Activated B cell treated with CpG ODN at 0.5 μM for 24 hours (primary cell): ENCODE results near the gene KRTAP10-8. TPM values are rescaled to one million over a fixed set of nuclear protein-coding genes. Genes with fewer than 3 reads are reported as not detected.

ENCODE experiments used
- ATAC-seq: fragments of 200-7000 bp; cut with Tn5 transposase; one replicate; pipeline ENCODE4 v1.10.0; 2021; ENCODE audit warnings: low read depth, mild to moderate bottlenecking, moderate library complexity
- CTCF ChIA-PET: fragments of 350-600 bp; sonication (Branson Sonifier 250); formaldehyde crosslinking; loops from one replicate; lab custom pipeline; 2021; ENCODE audit warnings: antibody characterized with exemption; lab: Charles Lee
- POLR2A ChIA-PET: fragments of 350-600 bp; sonication (Branson Sonifier 250); formaldehyde crosslinking; loops from one replicate; lab custom pipeline; 2021; ENCODE audit warnings: antibody characterized with exemption; lab: Charles Lee
- DNase-seq: peaks from one replicate; pipeline ENCODE4 v3.0.0; 2022
- H3K27ac Mint-ChIP-seq: one replicate; pipeline ENCODE4 v1.8.0; 2020; ENCODE audit warnings: mixed read lengths
- H3K27me3 Mint-ChIP-seq: one replicate; pipeline ENCODE4 v1.8.0; 2021; ENCODE audit warnings: mixed read lengths
- H3K36me3 Mint-ChIP-seq: one replicate; pipeline ENCODE4 v1.8.0; 2021; ENCODE audit warnings: low read depth, mixed read lengths
- H3K4me1 Mint-ChIP-seq: one replicate; pipeline ENCODE4 v1.8.0; 2021; ENCODE audit warnings: mixed read lengths
- H3K4me3 Mint-ChIP-seq: one replicate; pipeline ENCODE4 v1.8.0; 2020; ENCODE audit warnings: mild to moderate bottlenecking, mixed read lengths
- H3K9me3 Mint-ChIP-seq: one replicate; pipeline ENCODE4 v1.8.0; 2020; ENCODE audit warnings: mixed read lengths
- CTCF ChIP-seq: fragments of 200-600 bp; IDR thresholded peaks from one replicate; pipeline ENCODE4 v1.8.0; 2022; ENCODE audit warnings: antibody characterized with exemption, mild to moderate bottlenecking
- intact Hi-C: fragments of 100-400 bp; cut with micrococcal nuclease; formaldehyde crosslinking; loops from one replicate; pipeline ENCODE4 v1.15.1; 2024
- total RNA-seq: library from RNA; stranded (reverse); gene quantifications from 2 replicates; pipeline ENCODE4 v1.2.3, GENCODE V29; 2022

Gene KRTAP10-8
- total RNA-seq, 1 donor from 2014 or later = not detected

GRCh38 chr21:44592446-44593311, 19.2 kb upstream of the KRTAP10-8 start, which contains the start of gene KRTAP10-6:
TSS of gene KRTAP10-6 (minus strand) at chr21:44592505. CDS start at chr21:44592484, 21 bp downstream.
- no peak for TF ChIP-seq CTCF
- ChIA-PET CTCF (no interaction called here), POLR2A (no interaction called here)
- H3K4me3 Mint-ChIP-seq = no peak within 1 kb of the TSS
- H3K27me3 Mint-ChIP-seq = peaks cover 22% of the 10 kb centered on the region
- H3K27ac Mint-ChIP-seq = no peak within 1 kb of the TSS
- H3K4me1 Mint-ChIP-seq = no peaks in the 10 kb centered on the region
- H3K9me3 Mint-ChIP-seq = no peaks in the 10 kb centered on the region
- intact Hi-C loops = no loop called here
- no peak for ATAC-seq
- H3K36me3 Mint-ChIP-seq = no peaks in the 10 kb centered on the region
- no peak for DNase-seq

GRCh38 chr21:44593598-44594405, 18.1 kb upstream of the KRTAP10-8 start:
- Mint-ChIP-seq H3K27me3 (peaks cover 20% of the 10 kb centered on the region), H3K27ac (no peak overlapping the region), H3K36me3 (no peaks in the 10 kb centered on the region), H3K9me3 (peaks cover 4% of the 10 kb centered on the region), H3K4me3 (no peak overlapping the region), H3K4me1 (no peaks in the 10 kb centered on the region)
- ChIA-PET CTCF (no interaction called here), POLR2A (no interaction called here)
- DNase-seq (no peak), ATAC-seq (no peak)
- intact Hi-C loops = no loop called here
- TF ChIP-seq CTCF = no peak

GRCh38 chr21:44594406-44594916, 17.4 kb upstream of the KRTAP10-8 start:
- no peak for ATAC-seq
- Mint-ChIP-seq H3K27me3 (peaks cover 16% of the 10 kb centered on the region), H3K36me3 (no peaks in the 10 kb centered on the region), H3K9me3 (peaks cover 4% of the 10 kb centered on the region), H3K4me3 (no peak overlapping the region), H3K27ac (no peak overlapping the region), H3K4me1 (no peaks in the 10 kb centered on the region)
- DNase-seq = no peak
- ChIA-PET CTCF (no interaction called here), POLR2A (no interaction called here)
- intact Hi-C loops = no loop called here
- TF ChIP-seq CTCF = no peak

GRCh38 chr21:44595524-44595923, 16.4 kb upstream of the KRTAP10-8 start:
- POLR2A ChIA-PET = no interaction called here
- Mint-ChIP-seq H3K27me3 (peaks cover 20% of the 10 kb centered on the region), H3K9me3 (peaks cover 4% of the 10 kb centered on the region), H3K27ac (no peak overlapping the region), H3K36me3 (no peaks in the 10 kb centered on the region), H3K4me3 (no peak overlapping the region), H3K4me1 (no peaks in the 10 kb centered on the region)
- intact Hi-C loops = no loop called here
- CTCF ChIA-PET = no interaction called here
- no peak for ATAC-seq
- TF ChIP-seq CTCF = no peak
- DNase-seq = no peak
